ENCODE results near the gene ODAD3.

The ODAD3 gene

GRCh38 chr19:11390933-11391680 lies 43.8 kb downstream of the ODAD3 start:
- no peak for DNase-seq (ENCODE audit: extremely low spot score)
- TF ChIP-seq CTCF (IDR thresholded peaks at IDR 0.05; ENCODE audit: control extremely low read depth, extremely low read depth, low read depth, missing control alignments): no peak
- CTCF ChIA-PET: interaction anchor here (1.0 to 3.6 kb wide), 5 partner anchors 9 to 44 kb away, joined by 3 to 22 read pairs (median 5); partner anchors contain the start of genes ODAD3 and RGL3
- POLR2A ChIA-PET: interaction anchor here (0.5 kb wide), 1 partner anchor 179 kb away, joined by 3 read pairs; no protein-coding TSS in a partner anchor

- ChIA-PET POLR2A (no interaction called here), CTCF (interaction anchor here (1.0 to 3.6 kb wide), 5 partner anchors 8 to 44 kb away, joined by 3 to 22 read pairs (median 5); partner anchors contain the start of genes ODAD3 and RGL3)
These were observed 44.6 kb downstream of the ODAD3 start for GRCh38 chr19:11390359-11390758.

GRCh38 chr19:11387162-11388034 lies 47.5 kb downstream of the ODAD3 start:
- DNase-seq (ENCODE audit: extremely low spot score): no peak
- CTCF ChIA-PET: interaction anchor here (1.2 to 2.4 kb wide), 2 partner anchors 12 to 13 kb away, joined by 4 to 6 read pairs; partner anchors contain the start of gene SWSAP1
- TF ChIP-seq CTCF (IDR thresholded peaks at IDR 0.05; ENCODE audit: control extremely low read depth, extremely low read depth, low read depth, missing control alignments): no peak
- POLR2A ChIA-PET: no interaction called here

More at GRCh38 chr19:11390359-11390758, 44.6 kb downstream of the ODAD3 start:
- no peak for DNase-seq (ENCODE audit: extremely low spot score)
- no peak for TF ChIP-seq CTCF (IDR thresholded peaks at IDR 0.05; ENCODE audit: control extremely low read depth, extremely low read depth, low read depth, missing control alignments)

- POLR2A ChIA-PET: interaction anchor here (0.6 kb wide), 1 partner anchor 1768 kb away, joined by 5 read pairs; no protein-coding TSS in a partner anchor
- DNase-seq (ENCODE audit: extremely low spot score): no peak
- CTCF ChIA-PET: interaction anchor here (0.8 to 2.8 kb wide), 6 partner anchors 10 to 98 kb away, joined by 3 to 19 read pairs (median 9); partner anchors contain the start of genes ODAD3, PRKCSH and SWSAP1
- TF ChIP-seq CTCF (IDR thresholded peaks at IDR 0.05; ENCODE audit: control extremely low read depth, extremely low read depth, low read depth, missing control alignments): no peak
These were observed 50.2 kb downstream of the ODAD3 start for GRCh38 chr19:11384778-11385129.

- TF ChIP-seq CTCF (IDR thresholded peaks at IDR 0.05; ENCODE audit: control extremely low read depth, extremely low read depth, low read depth, missing control alignments): no peak
- ChIA-PET POLR2A (interaction anchor here (0.9 kb wide), 1 partner anchor 9 kb away, joined by 3 read pairs; the partner anchor contains the start of gene SWSAP1), CTCF (interaction anchor here (0.7 to 4.1 kb wide), 22 partner anchors 8 to 291 kb away, joined by 3 to 50 read pairs (median 5); partner anchors contain the start of genes ODAD3, PRKCSH, RAB3D and RGL3)
- DNase-seq (ENCODE audit: extremely low spot score): no peak
These were observed 51.2 kb downstream of the ODAD3 start for GRCh38 chr19:11383706-11384048.
